SKM-1 (cell line): ENCODE results near the gene HDGFL1.

ENCODE experiments used
- DNase-seq: peaks from one replicate; lab custom pipeline; 2025; ENCODE audit not compliant: unreplicated experiment; lab: John Stamatoyannopoulos, UW

HDGFL1 gene

GRCh38 chr6:22569281-22570184, at the start of gene HDGFL1:
HDGFL1 (plus strand) TSS chr6:22569566; CDS start chr6:22569576, 10 bp downstream.
- no peak for DNase-seq

- no peak for DNase-seq
Observed at GRCh38 chr6:22521035-22521434, 48.3 kb upstream of the HDGFL1 start.

- DNase-seq: no peak
Observed at GRCh38 chr6:22526736-22527135, 42.6 kb upstream of the HDGFL1 start.

GRCh38 chr6:22529866-22530265, 39.5 kb upstream of the HDGFL1 start:
- no peak for DNase-seq

- DNase-seq: no peak
Observed at GRCh38 chr6:22530506-22530905, 38.9 kb upstream of the HDGFL1 start.

GRCh38 chr6:22536122-22536521, 33.2 kb upstream of the HDGFL1 start:
- DNase-seq: no peak

- no peak for DNase-seq
Observed at GRCh38 chr6:22544476-22544875, 24.9 kb upstream of the HDGFL1 start.

- no peak for DNase-seq
Observed at GRCh38 chr6:22545051-22545450, 24.3 kb upstream of the HDGFL1 start.

- no peak for DNase-seq
Observed at GRCh38 chr6:22546236-22546635, 23.1 kb upstream of the HDGFL1 start.

GRCh38 chr6:22550971-22551670, 18.2 kb upstream of the HDGFL1 start:
- DNase-seq: no peak

GRCh38 chr6:22556266-22556665, 13.1 kb upstream of the HDGFL1 start:
- DNase-seq: no peak

- DNase-seq: no peak
Observed at GRCh38 chr6:22557007-22557406, 12.4 kb upstream of the HDGFL1 start.

GRCh38 chr6:22558288-22558882, 11.0 kb upstream of the HDGFL1 start:
- DNase-seq: no peak

- no peak for DNase-seq
Observed at GRCh38 chr6:22568854-22569253, 512 bp upstream of the HDGFL1 start.

- no peak for DNase-seq
Observed at GRCh38 chr6:22570185-22570551, 802 bp downstream of the HDGFL1 start.

- no peak for DNase-seq
Observed at GRCh38 chr6:22575190-22575589, 5.8 kb downstream of the HDGFL1 start.

GRCh38 chr6:22579439-22579838, 10.1 kb downstream of the HDGFL1 start:
- DNase-seq: no peak

GRCh38 chr6:22580337-22580736, 11.0 kb downstream of the HDGFL1 start:
- DNase-seq: no peak

GRCh38 chr6:22582417-22583205, 13.2 kb downstream of the HDGFL1 start:
- DNase-seq: no peak

- no peak for DNase-seq
Observed at GRCh38 chr6:22583230-22583629, 13.9 kb downstream of the HDGFL1 start.

GRCh38 chr6:22583927-22584326, 14.6 kb downstream of the HDGFL1 start:
- DNase-seq: no peak
